ENCODE results near the gene GALNT2.

The GALNT2 gene

DNA sequence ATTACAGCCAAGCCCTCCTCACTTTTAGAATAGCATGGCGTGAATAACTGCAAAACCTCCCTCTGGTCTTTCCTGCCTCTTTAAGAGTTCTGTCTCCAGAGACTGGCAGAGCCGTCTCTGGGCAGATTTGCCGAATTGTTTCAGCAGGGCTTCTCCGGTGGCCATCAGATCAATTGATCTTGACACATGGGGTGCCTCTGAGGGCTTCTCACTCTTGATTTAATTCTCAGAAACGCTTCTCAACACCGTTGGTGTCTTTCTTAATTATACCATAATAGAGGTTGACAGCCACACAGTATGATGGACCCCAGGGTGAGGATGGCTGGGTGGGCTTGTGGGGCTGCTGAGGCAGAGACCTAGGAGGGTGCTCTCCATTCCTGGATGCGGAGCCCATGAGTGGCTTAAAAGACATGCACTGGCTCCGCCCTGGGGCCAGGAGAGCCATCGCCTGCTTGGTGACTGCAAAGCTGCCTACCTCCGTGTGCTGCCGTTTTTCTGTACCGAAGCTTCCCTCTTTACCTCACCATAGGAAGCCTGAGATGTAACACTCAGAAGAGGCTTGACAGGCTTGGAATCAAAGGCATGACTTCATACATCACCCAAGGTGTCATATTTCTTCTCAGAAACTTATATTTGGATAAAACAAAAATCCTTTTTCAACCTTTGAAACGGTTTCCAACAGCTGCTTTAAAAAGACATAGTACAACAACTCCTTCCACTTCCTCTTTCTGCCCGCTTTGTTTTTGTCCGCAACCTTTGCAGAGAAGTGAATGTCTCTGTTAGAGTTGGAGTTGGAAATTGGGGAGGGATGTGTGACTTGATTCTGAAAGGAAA, 82.9 kb downstream of the GALNT2 start:
- no peak for DNase-seq

DNA sequence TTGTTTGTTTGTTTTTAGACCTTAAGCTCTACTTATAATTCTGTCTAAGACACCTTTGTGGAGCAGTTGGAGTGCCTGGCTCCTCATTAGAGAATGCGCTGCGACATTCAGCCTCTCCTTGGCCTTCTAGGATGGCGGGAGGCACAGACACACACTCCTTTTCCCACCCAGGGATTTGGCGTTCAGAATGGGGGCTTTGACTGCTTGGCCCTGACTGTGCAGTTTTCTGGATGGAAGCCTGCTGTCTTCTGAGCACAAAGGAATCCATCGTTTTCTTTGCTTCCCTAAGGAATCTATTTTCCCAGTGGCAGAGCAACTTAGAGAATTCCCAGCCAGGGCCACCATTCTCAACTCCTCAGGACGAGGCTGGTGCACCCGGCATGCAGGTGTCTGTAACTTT, 83.6 kb downstream of the GALNT2 start:
- no peak for DNase-seq

DNA sequence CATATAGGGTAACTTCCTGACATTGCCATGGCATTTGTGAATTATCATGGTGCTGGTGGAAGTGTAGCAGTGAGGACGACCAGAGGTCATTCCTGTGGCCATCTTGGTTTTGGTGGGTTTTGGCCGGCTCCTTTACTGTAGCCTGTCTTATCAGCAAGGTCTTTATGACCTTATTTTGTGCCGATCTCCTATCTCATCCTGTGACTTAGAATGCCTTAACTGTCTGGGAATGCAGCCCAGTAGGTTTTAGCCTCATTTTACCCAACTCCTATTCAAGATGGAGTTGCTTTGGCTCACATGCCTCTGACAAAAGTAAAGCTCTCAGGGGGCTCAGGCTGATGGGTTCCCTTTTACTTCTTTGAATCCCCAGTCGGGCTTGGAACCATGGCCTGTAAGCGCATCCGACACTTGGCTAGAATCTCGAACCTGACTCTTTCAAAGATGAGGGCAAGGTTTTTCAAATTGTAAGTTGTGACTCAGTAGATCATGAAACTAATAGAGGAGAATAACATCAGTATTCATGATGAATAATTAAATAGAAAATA, 85.0 kb downstream of the GALNT2 start:
- no peak for DNase-seq

DNA sequence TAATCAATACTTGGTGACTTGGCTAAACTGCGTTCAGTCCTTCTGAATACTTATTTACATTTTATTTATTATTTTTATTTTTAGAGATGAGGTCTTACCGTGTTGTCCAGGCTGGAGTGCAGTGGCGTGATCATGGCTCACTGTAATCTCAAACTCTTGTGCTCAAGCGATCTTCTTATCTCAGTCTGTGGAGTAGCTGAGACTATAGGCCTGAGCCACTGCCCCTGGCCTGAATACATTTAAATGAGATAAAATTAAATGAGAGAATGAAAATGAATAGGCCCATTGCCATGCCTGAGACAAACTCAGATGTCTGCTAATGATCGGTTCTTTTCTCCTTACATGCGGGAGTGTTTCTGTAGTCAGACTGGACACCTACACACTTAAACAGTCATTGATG, 86.0 kb downstream of the GALNT2 start:
- DNase-seq = no peak

DNA sequence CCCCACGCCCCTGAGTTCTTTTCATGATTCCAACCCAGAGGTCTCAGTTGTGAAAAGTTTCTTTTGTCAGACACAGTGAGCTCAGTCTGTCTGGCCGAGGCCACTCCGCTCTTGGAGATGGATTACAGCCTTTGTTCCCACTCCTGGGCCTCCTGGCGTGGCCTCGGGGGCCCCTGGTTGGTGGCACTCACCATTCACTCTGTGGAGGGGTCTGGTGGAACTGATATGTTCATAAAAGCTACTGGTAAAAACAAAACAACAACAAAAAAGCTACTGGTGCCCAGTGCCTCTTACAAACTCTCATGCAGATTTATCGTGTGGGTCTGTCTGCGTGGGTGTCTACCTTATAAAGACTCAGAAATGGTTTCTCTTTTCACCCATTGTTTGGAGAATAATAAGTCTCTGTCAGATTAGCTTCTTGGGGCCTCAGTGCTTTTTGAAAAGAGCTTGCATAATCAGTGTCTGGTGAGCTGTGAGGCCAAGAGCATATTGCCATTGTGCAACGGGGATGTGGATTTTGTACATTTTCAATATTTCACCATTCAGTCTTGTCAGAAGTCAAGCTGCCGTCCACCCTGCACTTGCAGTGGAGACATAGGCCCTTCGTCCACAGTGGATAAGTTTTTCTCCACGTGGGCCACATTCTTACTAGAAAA, 86.7 kb downstream of the GALNT2 start:
- DNase-seq = no peak

DNA sequence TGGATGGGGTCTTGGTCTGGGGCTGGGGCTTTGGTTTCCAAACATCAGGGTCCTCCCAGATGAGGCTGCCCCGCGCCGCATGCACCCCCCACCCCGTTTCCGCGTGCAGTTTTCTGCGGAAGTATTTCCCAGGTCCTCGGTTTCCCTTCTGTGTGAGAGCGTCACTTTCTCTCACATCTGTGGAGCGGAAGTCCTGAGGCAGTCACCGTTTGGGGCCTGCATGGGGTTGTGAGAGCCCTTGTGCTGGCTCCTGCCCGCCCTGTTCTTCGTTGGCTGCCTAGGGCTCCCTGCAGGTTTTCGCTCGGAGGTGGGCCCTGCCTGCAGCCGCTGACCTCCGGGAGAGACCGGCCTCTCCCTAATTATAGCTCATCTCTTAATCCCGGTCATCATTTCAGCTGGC, 88.0 kb downstream of the GALNT2 start:
- DNase-seq = no peak

DNA sequence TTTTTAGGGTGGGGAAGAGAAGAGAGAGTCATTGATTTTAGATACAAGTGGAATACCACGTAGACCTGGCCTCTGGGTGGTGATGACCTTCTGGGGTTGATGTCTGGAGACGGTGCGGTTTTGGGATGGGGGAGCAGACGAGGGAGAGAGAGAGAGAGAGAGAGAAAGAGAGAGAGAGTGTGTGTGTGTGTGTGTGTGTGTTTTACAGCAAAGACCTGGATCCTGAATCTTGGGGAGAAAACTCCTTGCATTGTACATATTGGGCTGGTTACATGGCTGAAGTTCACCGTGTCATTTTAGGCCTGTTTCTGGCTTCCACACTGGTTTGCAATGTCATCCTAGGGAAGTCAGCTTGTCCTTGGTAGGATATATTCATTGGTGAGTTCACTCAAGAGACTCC, 89.0 kb downstream of the GALNT2 start:
- no peak for DNase-seq

DNA sequence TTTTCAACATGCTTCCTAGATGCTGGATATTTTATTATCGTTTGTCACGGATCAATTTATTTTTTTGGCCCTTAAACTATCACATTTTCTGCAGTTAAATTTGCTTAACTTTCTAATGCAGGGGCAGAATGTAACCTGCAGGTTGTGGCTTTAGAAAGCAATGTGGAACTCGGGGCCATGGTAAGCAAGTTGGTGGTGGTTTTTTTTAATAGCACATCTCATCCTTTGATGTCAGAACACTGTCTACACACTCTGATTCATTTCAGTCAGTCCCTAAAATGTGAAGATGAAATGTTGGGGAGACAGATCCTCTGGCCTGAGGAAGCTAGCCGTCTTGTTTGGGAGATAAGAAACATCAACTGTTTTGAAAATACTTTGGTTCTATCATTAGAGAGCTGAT, 89.5 kb downstream of the GALNT2 start:
- DNase-seq = no peak

DNA sequence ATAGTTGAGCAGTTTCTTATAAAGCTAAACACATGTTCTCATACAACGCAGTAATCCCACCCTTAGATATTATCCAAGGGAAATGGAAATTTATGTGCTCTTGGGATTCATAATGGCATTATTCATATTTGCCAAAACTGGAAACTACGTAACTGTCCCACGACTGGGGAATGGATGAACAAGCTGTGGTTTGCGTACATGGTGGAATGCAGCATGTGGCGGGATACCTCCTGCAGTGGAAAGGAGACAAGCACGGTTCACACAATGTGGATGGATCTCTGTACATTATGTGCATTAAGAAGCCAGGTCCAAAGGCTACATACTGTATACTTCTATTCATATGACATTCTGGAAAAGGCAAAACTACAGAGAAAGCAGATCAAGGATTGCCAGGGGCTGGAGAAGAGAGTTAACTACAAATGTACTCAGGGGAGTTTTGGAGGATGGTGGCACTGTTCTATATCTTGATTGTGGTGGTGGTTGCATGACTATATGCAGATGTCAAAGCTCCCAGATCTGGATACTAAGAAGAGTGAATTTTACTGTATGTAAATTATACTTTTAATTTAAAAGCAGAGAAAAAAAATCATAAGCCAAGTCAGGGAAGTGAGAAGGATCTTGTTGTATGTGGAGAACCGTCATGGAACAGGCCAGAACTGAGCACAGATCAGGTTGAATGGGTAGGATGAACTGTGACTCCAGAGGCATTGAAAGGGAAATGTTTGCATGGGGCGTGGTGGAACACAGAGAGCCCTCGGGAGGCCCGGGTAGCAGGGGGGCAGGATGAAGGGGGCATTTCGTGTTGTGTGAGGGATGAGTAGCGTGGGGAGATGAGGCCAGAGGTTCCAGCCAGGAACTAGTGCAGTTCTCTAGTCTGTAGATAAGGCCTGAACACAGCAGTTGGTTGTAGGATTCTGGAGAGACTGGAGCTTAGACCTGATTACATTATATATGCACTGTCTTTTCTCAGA, 90.7 kb downstream of the GALNT2 start:
- no peak for DNase-seq

DNA sequence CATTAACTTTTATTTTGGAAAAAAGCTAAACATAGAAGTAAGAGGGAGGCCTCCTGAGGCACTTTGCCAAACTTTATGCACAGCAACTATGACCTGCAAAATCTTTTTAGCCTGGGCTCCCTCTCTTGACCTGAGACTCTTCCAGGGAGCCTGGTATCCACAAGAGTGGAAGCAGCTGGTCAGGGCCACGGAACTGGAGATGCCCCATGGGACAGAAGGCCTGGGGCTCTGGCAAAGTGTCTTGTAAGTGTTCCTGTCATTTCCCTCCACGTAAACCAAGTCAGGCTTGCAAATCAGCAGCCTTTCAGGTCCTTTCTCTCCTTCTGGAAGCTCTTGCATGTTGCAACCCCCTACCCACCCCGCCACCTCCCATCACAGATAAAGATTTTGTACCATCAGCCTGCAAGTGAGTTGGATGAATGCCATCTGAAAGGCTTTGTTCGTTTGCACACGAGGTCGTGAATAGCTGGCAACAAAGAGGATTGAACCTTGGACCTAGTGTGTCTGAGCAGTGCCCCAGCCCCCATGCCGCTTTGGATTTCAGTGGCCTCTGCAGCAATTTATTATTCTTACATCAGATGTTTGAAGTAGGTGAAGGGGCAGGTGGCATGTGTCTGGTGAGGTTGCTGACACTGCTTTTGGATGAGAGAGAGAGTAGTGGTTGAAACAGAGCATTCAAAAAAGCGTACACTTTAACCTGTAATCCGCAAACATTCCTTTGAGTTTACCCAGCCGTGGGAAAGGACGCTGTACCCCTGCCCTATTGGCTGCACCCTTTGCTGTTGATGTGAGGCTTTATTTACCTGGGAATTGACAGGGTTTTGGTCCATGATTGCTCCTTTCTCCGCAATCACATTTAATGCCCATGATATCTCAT, 91.6 kb downstream of the GALNT2 start:
- DNase-seq = no peak

DNA sequence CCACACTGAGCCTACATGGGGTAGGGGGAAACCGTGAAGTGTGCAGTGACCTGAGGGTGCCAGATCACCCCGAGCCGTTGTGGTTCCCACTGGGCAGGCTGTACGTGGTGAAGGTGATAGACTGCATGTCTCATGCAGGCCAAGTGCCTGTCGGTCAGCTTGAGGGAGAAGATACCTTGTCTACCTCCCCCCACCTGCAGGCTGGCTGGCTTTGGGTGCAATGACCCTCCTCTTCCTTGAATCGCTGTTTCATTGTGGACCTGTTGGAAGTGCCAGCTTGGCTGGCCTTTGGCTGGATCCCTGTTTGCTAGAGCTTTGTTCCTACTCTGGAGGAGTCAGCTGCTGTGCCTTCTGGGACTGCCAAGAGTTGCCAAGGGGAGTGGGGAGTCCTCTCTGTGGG, 92.5 kb downstream of the GALNT2 start:
- DNase-seq = no peak

DNA sequence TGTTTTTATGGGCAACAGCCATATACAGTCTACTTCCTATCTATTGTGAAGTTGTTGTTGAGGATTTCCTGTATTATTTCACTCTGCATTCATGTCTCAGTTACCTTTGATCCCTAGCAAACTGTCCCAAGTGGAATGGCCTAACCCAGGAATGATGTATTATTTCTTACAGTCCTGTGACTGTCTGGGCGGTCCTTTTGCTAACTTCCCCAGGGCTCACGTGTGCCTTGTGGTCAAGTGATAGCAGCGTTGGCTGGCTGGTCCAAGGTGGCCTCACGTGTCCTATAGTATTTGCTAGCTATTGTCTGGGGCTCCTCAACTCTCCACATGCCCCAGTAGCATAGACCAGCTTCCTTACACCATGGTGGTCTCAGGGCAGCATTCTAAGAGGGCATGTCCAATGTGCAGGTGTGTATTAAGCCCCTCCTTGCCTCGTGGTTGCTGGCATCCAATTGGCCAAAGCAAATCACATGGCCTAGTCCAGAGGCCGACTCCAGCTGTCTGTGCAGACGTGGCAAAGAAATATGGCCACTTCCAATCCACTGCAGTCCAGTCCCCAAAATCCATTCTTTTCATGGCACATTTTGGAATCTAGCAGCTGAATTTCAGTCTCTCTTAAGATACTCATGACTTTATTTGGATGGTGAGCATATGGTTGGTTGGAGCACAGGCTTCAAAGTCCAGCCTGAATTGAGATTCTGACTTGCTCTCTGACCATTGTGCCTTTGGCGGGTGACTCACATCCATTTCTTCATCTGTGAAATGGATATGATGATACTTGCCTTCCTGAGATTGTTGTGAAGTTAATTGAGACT, 94.1 kb downstream of the GALNT2 start:
- no peak for DNase-seq

DNA sequence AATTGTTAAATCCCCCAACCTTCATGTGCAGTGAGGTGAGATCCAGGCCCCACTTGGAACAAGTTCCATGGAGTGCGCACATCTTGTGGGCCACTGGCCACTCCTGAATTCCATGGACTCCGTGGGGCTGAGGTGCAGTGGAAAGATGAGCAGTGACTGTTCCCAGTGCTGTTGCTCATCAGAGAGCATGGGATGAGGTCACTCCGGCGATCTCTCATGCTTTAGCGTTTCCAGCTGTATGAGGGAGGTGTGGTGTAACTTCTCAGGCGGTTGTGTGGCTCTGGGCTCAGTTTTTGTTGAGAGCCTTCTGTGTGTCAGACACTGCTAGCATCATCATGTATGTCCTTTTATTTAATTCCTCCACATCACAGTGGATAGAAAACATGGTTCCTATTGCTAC, 96.2 kb downstream of the GALNT2 start:
- DNase-seq = no peak

DNA sequence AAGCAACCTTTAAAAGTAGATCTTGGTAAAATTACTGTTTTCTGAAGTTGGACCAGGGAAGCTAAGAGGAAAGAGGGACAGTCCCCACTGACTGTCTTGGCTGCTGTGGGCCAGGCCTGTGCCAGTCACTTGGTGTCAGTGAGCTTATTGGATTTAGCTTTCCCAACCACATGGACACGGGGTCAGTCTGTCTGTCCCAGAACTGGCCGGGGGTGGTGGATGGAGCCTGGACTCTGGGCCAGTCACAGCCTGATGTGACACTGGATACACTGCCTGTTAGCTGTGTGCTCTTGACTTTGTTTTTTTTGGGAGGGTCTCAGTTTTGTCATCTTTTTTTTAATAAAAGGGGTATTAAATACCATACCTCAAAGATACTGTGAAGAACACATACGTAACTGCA, 96.7 kb downstream of the GALNT2 start:
- DNase-seq = no peak

DNA sequence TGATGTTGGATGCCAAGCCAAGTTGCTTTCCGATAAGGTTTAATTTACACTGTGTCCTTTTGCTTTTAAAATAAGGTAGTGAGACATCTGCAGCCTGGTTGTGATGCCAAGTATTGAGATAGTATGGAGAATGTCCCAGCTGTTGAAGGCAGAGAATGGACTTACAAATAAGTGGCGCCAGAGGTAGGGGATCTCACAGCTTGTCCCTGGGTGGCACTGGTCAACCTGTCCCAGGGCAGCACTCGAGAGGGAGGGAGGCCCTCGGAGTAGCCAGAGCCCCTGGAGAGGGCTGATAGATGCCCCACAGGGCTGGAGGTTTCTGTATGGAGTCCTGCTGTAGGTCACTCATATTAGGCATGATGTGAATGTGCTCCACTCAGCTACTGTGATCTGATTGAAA, 98.5 kb downstream of the GALNT2 start:
- DNase-seq = no peak

DNA sequence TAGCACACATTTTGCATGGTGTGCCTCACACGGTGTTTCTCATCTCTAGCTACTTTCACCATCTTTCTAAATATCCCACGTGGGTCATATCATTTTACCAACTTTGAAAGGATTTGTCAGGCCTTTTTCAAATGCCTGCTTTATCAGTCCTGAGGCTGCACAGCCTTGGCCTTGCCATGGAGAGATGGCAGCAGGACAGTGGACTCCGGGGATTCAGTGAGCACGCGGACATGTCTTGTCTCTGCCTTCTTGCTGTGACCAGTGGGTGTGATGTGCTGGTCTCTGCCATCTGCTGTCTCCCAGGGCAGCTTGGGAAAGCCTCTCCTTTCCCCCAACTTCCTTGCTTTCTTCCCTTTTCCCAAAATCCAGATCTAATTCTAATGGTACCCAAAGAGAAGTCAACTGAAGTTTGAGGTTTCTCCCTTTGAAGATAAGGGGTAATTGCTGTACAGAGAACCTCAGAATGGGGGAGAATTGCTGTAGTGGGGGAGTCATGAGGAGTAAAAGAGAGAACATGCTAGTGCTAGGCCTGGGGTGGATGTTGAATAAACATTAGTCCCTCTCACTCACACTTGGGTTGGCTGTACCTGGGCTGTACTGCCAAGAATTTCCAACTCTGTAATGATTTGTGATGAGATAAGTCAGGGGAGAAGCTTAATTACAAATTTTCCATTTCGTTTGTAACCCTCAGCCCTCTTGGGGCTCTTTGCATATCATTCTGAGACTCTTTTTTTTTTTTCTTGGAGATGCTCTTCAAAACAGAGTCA, 99.5 kb downstream of the GALNT2 start:
- DNase-seq = no peak

DNA sequence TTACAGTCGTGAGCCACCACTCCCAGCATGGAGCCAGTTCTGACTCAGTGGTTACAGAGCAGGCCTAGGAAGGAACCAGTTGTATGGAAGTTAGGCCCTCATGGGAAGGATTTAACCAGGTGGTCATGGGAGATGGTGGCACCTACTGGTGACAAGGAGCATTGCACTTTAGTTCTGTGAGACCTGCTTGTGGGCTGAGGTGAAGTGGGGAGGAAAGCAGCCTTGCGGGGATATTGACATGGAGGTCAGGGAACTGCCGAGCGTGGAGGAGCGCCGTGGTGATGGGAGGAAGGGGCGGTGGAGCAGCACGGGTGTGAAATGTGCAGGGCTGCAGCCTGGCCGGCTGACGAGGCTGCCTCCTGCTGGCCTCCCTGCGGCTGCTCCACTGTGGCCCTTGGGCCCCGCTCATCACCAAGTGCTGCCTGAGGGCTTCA, 100.4 kb downstream of the GALNT2 start:
- DNase-seq = peak; percentile 22

DNA sequence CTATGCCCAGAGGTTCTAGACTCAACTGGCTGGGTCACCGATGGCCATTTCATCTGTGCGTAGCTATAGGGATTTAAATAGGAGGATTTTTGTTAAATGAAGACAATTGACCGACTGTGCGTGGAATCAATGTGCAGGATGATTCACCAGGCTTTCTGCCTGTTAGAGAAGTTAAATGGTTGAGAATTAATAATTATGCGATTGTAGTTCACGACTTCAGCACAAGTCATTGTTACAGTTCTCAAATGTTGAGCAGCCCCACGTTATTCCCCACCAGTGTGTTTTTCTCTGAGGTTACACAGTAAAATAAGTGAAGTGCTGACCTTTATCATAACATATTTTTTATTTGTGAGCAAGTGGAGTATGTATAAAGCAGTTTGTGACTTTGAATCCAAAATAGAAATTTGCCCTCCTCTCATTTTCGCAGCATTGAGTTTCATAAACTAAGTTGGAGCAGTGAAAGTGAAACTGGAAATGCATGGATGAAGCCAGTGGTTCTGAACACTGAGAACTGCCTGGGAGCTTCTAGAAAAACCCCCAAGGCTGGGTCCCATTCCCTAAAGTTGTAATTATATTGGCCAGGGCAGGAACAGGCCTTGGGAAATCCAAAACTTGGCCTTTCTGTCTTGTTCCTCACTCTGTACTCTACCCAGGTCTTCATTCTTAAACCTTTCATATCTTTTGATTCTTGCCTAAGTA, 102.6 kb downstream of the GALNT2 start:
- no peak for DNase-seq

DNA sequence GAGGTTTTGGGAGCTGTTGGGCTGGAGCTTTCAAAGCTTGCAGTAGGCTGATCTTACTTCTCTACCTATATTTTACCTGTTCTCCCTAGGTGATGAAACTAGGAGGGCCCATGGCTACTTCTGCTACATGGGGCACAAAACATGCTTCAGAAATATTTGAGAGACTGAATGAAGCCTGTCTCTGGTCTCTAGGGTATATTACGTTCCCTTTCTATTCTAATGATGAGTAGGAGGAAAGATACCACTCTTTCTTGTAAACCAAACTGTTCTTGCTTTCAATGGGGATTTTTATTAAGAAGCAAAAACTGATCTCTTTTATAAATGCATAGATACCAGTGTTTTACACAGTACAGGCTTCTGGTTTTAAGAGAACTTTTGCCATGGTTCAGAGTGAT, 103.1 kb downstream of the GALNT2 start:
- DNase-seq = no peak

DNA sequence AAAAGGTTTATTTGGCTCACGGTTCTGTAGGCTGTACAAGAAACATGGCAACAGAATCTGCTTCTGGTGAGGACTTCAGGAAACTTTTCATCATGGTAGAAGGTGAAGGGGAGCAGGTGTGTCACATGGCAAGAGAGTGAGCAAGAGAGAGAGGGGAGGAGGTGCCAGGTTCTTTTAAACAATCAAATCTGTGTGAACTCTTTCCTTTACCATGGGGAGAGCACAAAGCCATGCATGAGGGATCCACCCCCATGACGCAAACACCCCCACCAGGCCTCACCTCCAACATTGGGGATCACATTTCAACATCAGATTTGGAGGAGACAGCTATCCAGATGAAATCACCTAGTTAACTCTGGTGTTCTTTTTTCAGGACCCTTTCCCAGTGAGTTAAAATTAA, 103.6 kb downstream of the GALNT2 start:
- DNase-seq = no peak

All from activated gamma-delta T cell treated with Interleukin-2 at 50 U/mL for 16 hours (primary cell).